ENCODE measurements around the gene SLFN11.
A peak's percentile ranks its signal among the peaks of the same experiment; 100 is the strongest.

The SLFN11 gene

GRCh38 chr17:35377068-35377467 lies 3.6 kb upstream of the SLFN11 start:
- no peak overlapping the region for H3K4me2 ChIP-seq (ENCODE audit: low read length)
- TF ChIP-seq CTCF (IDR thresholded peaks at IDR 0.05; ENCODE audit: low read depth, low read length, poor library complexity, severe bottlenecking) (no peak), EZH2phosphoT487 (IDR thresholded peaks at IDR 0.05; ENCODE audit: borderline replicate concordance, low read length) (no peak)
- no peaks in the 10 kb centered on the region for H3K36me3 ChIP-seq (ENCODE audit: control insufficient read depth, low read length)
- H3K9me2 ChIP-seq (replicated peaks; ENCODE audit: control insufficient read depth, low read length) = no peaks in the 10 kb centered on the region
- peaks cover 10% of the 10 kb centered on the region for H3K79me2 ChIP-seq (ENCODE audit: control insufficient read depth, low read length)
- H3K27ac ChIP-seq (ENCODE audit: low read depth, low read length) = no peak overlapping the region
- peaks cover 13% of the 10 kb centered on the region for H3K4me1 ChIP-seq (ENCODE audit: control insufficient read depth, low read length)
- H3F3A ChIP-seq (ENCODE audit: control insufficient read depth, insufficient read depth) = no peaks in the 10 kb centered on the region
- no peaks in the 10 kb centered on the region for H4K20me1 ChIP-seq (ENCODE audit: control insufficient read depth, insufficient read depth, low read depth, low read length)
- H3K9me3 ChIP-seq (ENCODE audit: control insufficient read depth, insufficient read depth, low read length) = no peaks in the 10 kb centered on the region
- no peak overlapping the region for H3K4me3 ChIP-seq (ENCODE audit: low read length)
- H3K27me3 ChIP-seq (ENCODE audit: control insufficient read depth, low read length) = peaks cover 35% of the 10 kb centered on the region

- H3K9me2 ChIP-seq (replicated peaks; ENCODE audit: control insufficient read depth, low read length) = no peaks in the 10 kb centered on the region
- H3K27me3 ChIP-seq (ENCODE audit: control insufficient read depth, low read length) = peaks cover 37% of the 10 kb centered on the region
- H3K4me2 ChIP-seq (ENCODE audit: low read length) = no peak overlapping the region
- peaks cover 13% of the 10 kb centered on the region for H3K4me1 ChIP-seq (ENCODE audit: control insufficient read depth, low read length)
- no peaks in the 10 kb centered on the region for H4K20me1 ChIP-seq (ENCODE audit: control insufficient read depth, insufficient read depth, low read depth, low read length)
- H3K27ac ChIP-seq (ENCODE audit: low read depth, low read length) = no peak overlapping the region
- H3K4me3 ChIP-seq (ENCODE audit: low read length) = no peak overlapping the region
- no peaks in the 10 kb centered on the region for H3K36me3 ChIP-seq (ENCODE audit: control insufficient read depth, low read length)
- H3K9me3 ChIP-seq (ENCODE audit: control insufficient read depth, insufficient read depth, low read length) = peaks cover 7% of the 10 kb centered on the region; the same call in 1 of the 2 replicates
- no peaks in the 10 kb centered on the region for H3F3A ChIP-seq (ENCODE audit: control insufficient read depth, insufficient read depth)
- TF ChIP-seq CTCF (IDR thresholded peaks at IDR 0.05; ENCODE audit: low read depth, low read length, poor library complexity, severe bottlenecking) (no peak), EZH2phosphoT487 (IDR thresholded peaks at IDR 0.05; ENCODE audit: borderline replicate concordance, low read length) (no peak)
- peaks cover 18% of the 10 kb centered on the region for H3K79me2 ChIP-seq (ENCODE audit: control insufficient read depth, low read length)
Measured at GRCh38 chr17:35376245-35376644, 2.8 kb upstream of the SLFN11 start.

GRCh38 chr17:35374766-35375344 lies 1.4 kb upstream of the SLFN11 start:
- Histone ChIP-seq H3K79me2 (ENCODE audit: control insufficient read depth, low read length) (peaks cover 30% of the 10 kb centered on the region), H3K36me3 (ENCODE audit: control insufficient read depth, low read length) (peaks cover 4% of the 10 kb centered on the region; the same call in 1 of the 2 replicates), H3K4me3 (ENCODE audit: low read length) (peak overlapping the region; percentile 76), H3K27ac (ENCODE audit: low read depth, low read length) (peak overlapping the region; percentile 55; the same call in 1 of the 2 replicates), H3K4me1 (ENCODE audit: control insufficient read depth, low read length) (peaks cover 13% of the 10 kb centered on the region), H3F3A (ENCODE audit: control insufficient read depth, insufficient read depth) (no peaks in the 10 kb centered on the region), H3K4me2 (ENCODE audit: low read length) (peak overlapping the region; percentile 77), H4K20me1 (ENCODE audit: control insufficient read depth, insufficient read depth, low read depth, low read length) (no peaks in the 10 kb centered on the region), H3K27me3 (ENCODE audit: control insufficient read depth, low read length) (peaks cover 40% of the 10 kb centered on the region), H3K9me2 (replicated peaks; ENCODE audit: control insufficient read depth, low read length) (no peaks in the 10 kb centered on the region), H3K9me3 (ENCODE audit: control insufficient read depth, insufficient read depth, low read length) (peaks cover 11% of the 10 kb centered on the region)
- TF ChIP-seq EZH2phosphoT487 (IDR thresholded peaks at IDR 0.05; ENCODE audit: borderline replicate concordance, low read length) (no peak), CTCF (IDR thresholded peaks at IDR 0.05; ENCODE audit: low read depth, low read length, poor library complexity, severe bottlenecking) (no peak)
